ENCODE measurements around the gene TPPP2.
A peak's percentile ranks its signal among the peaks of the same experiment; 100 is the strongest.
"Not testable (repeated sequence)": the region's sequence is repeated elsewhere in the genome, so short reads cannot be mapped to it uniquely, and the experiment has no call there.

Gene TPPP2

GRCh38 chr14:21029917-21030316, at the start of gene TPPP2:
Gene TPPP2 (plus strand): TSS chr14:21030217. CDS start chr14:21030582, 365 bp downstream.
- DNase-seq: no peak

GRCh38 chr14:20980906-20981305, 49.1 kb upstream of the TPPP2 start:
- no peak for DNase-seq

GRCh38 chr14:20982646-20983369, 47.2 kb upstream of the TPPP2 start:
- DNase-seq: no peak

- DNase-seq: not testable (repeated sequence)
These were observed 44.4 kb upstream of the TPPP2 start for GRCh38 chr14:20985650-20986049.

GRCh38 chr14:20986811-20987210, 43.2 kb upstream of the TPPP2 start:
- no peak for DNase-seq

GRCh38 chr14:20988717-20989470, 41.1 kb upstream of the TPPP2 start:
- DNase-seq: peak; percentile 5

GRCh38 chr14:20989471-20989786, 40.6 kb upstream of the TPPP2 start:
- DNase-seq: no peak

- peak; percentile 93 for DNase-seq
These were observed 40.0 kb upstream of the TPPP2 start, which contains the start of gene METTL17 for GRCh38 chr14:20989787-20990600. Gene METTL17 (plus strand): TSS chr14:20989980. CDS start chr14:20990003, 23 bp downstream.

GRCh38 chr14:20996521-20996920, 33.5 kb upstream of the TPPP2 start:
- no peak for DNase-seq

GRCh38 chr14:20997115-20997514, 32.9 kb upstream of the TPPP2 start:
- no peak for DNase-seq

- DNase-seq: no peak
These were observed 32.5 kb upstream of the TPPP2 start for GRCh38 chr14:20997564-20997963.

- no peak for DNase-seq
These were observed 31.9 kb upstream of the TPPP2 start for GRCh38 chr14:20998139-20998538.

- no peak for DNase-seq
These were observed 31.2 kb upstream of the TPPP2 start, which contains the start of gene SLC39A2 for GRCh38 chr14:20998674-20999366. Gene SLC39A2 (plus strand): TSS chr14:20999293. CDS start chr14:20999447, 154 bp downstream.

- DNase-seq: no peak
These were observed 30.4 kb upstream of the TPPP2 start for GRCh38 chr14:20999591-20999990.

- DNase-seq: no peak
These were observed 28.8 kb upstream of the TPPP2 start for GRCh38 chr14:21001218-21001617.

- no peak for DNase-seq
These were observed 26.1 kb upstream of the TPPP2 start for GRCh38 chr14:21003788-21004346.

GRCh38 chr14:21009721-21010120, 20.3 kb upstream of the TPPP2 start:
- not testable (repeated sequence) for DNase-seq

- DNase-seq: no peak
These were observed 18.9 kb upstream of the TPPP2 start for GRCh38 chr14:21011136-21011535.

- DNase-seq: peak; percentile 88
These were observed 15.2 kb upstream of the TPPP2 start for GRCh38 chr14:21014761-21015190.

- DNase-seq: no peak
These were observed 14.7 kb upstream of the TPPP2 start for GRCh38 chr14:21015312-21015711.

- DNase-seq: no peak
These were observed 13.4 kb upstream of the TPPP2 start for GRCh38 chr14:21016413-21017190.
